ENCODE data around the gene TSPAN18.
A peak's percentile ranks its signal among the peaks of the same experiment; 100 is the strongest.

TSPAN18 gene

GRCh38 chr11:44761551-44761961, 34.8 kb downstream of the TSPAN18 start:
- H3K4me3 ChIP-seq (ENCODE audit: low read depth, low read length) = no peak overlapping the region
- DNase-seq (ENCODE audit: low read depth) = peak; percentile 17
- TF ChIP-seq CTCF (IDR thresholded peaks at IDR 0.05; ENCODE audit: control insufficient read depth, extremely low read depth, insufficient read depth) = no peak

GRCh38 chr11:44763121-44763820, 36.5 kb downstream of the TSPAN18 start:
- DNase-seq (ENCODE audit: low read depth) = no peak
- no peak for TF ChIP-seq CTCF (IDR thresholded peaks at IDR 0.05; ENCODE audit: control insufficient read depth, extremely low read depth, insufficient read depth)
- no peak overlapping the region for H3K4me3 ChIP-seq (ENCODE audit: low read depth, low read length)

GRCh38 chr11:44764583-44764982, 37.8 kb downstream of the TSPAN18 start:
- DNase-seq (ENCODE audit: low read depth) = no peak

GRCh38 chr11:44765026-44765595, 38.3 kb downstream of the TSPAN18 start:
- H3K4me3 ChIP-seq (ENCODE audit: low read depth, low read length) = no peak overlapping the region
- TF ChIP-seq CTCF (IDR thresholded peaks at IDR 0.05; ENCODE audit: control insufficient read depth, extremely low read depth, insufficient read depth) = no peak
- no peak for DNase-seq (ENCODE audit: low read depth)

More at GRCh38 chr11:44764583-44764982, 37.8 kb downstream of the TSPAN18 start:
- no peak for TF ChIP-seq CTCF (IDR thresholded peaks at IDR 0.05; ENCODE audit: control insufficient read depth, extremely low read depth, insufficient read depth)
- no peak overlapping the region for H3K4me3 ChIP-seq (ENCODE audit: low read depth, low read length)

GRCh38 chr11:44765676-44766075, 38.9 kb downstream of the TSPAN18 start:
- H3K4me3 ChIP-seq (ENCODE audit: low read depth, low read length) = no peak overlapping the region
- DNase-seq (ENCODE audit: low read depth) = no peak
- no peak for TF ChIP-seq CTCF (IDR thresholded peaks at IDR 0.05; ENCODE audit: control insufficient read depth, extremely low read depth, insufficient read depth)

- TF ChIP-seq CTCF (IDR thresholded peaks at IDR 0.05; ENCODE audit: control insufficient read depth, extremely low read depth, insufficient read depth) = no peak
- no peak for DNase-seq (ENCODE audit: low read depth)
- H3K4me3 ChIP-seq (ENCODE audit: low read depth, low read length) = no peak overlapping the region
Observed at GRCh38 chr11:44766112-44766971, 39.6 kb downstream of the TSPAN18 start.
